ENCODE results near the gene AMBRA1.

- TF ChIP-seq CTCF (IDR thresholded peaks at IDR 0.05) (no peak), POLR2A (IDR thresholded peaks at IDR 0.05) (peak; percentile 30)
These were observed 213.3 kb downstream of the AMBRA1 start for GRCh38 chr11:46380340-46381047.

All from prostate gland (tissue), 2 donors.